Calu3 (cell line): ENCODE measurements around the gene DMD. TPM values are rescaled to one million over a fixed set of nuclear protein-coding genes. Genes with fewer than 3 reads are reported as not detected.

Experiments used
- BruUV-seq: library from RNA; stranded (reverse); fragments of 400-500 nt; replicated peaks from 2 replicates; lab custom pipeline; 2021; lab: Mats Ljungman, UMichigan
- CTCF ChIA-PET: fragments of 300-600 bp; sonication (Branson Sonifier 250); formaldehyde crosslinking; loops from one replicate; lab custom pipeline; 2022; ENCODE audit warnings: antibody characterized with exemption; lab: Charles Lee
- DNase-seq: peaks from one replicate; pipeline ENCODE4 v3.0.0; 2022
- H3K27ac Mint-ChIP-seq: one replicate; pipeline ENCODE4 v1.8.0; 2022; ENCODE audit warnings: mixed read lengths; ENCODE audit not compliant: unreplicated experiment
- H3K27me3 Mint-ChIP-seq: one replicate; pipeline ENCODE4 v1.8.0; 2022; ENCODE audit warnings: mixed read lengths; ENCODE audit not compliant: unreplicated experiment
- H3K36me3 Mint-ChIP-seq: one replicate; pipeline ENCODE4 v1.8.0; 2022; ENCODE audit warnings: mild to moderate bottlenecking, moderate library complexity, mixed read lengths; ENCODE audit not compliant: insufficient read depth, unreplicated experiment
- H3K4me1 Mint-ChIP-seq: one replicate; pipeline ENCODE4 v1.8.0; 2022; ENCODE audit warnings: mild to moderate bottlenecking, low read depth, mixed read lengths; ENCODE audit not compliant: unreplicated experiment
- H3K4me3 Mint-ChIP-seq: one replicate; pipeline ENCODE4 v1.8.0; 2022; ENCODE audit warnings: mild to moderate bottlenecking, low read depth, moderate library complexity, mixed read lengths; ENCODE audit not compliant: unreplicated experiment
- H3K9me3 Mint-ChIP-seq: one replicate; pipeline ENCODE4 v1.8.0; 2022; ENCODE audit warnings: low read depth, mixed read lengths; ENCODE audit not compliant: unreplicated experiment
- intact Hi-C: fragments of 100-400 bp; cut with micrococcal nuclease; formaldehyde crosslinking; loops from one replicate; pipeline ENCODE4 v1.10.0; 2022; ENCODE audit not compliant: unreplicated experiment
- total RNA-seq: library from RNA; stranded (reverse); gene quantifications from 2 replicates; pipeline ENCODE4 v1.2.3, GENCODE V29; 2022
- TF ChIP-seq, protein P1 (sequence below): fragments of 200-600 bp; IDR thresholded peaks from one replicate; pipeline ENCODE4 v1.8.0; 2022; ENCODE audit warnings: antibody characterized with exemption; ENCODE audit not compliant: unreplicated experiment

Gene DMD
- total RNA-seq, 1 experiment from 2014 or later, result 11.6 TPM

- Mint-ChIP-seq H3K4me1 (no peaks in the 10 kb centered on the region), H3K27ac (no peak overlapping the region), H3K27me3 (no peaks in the 10 kb centered on the region), H3K4me3 (no peak overlapping the region), H3K36me3 (no peaks in the 10 kb centered on the region), H3K9me3 (no peaks in the 10 kb centered on the region)
- TF ChIP-seq, protein P1, sequence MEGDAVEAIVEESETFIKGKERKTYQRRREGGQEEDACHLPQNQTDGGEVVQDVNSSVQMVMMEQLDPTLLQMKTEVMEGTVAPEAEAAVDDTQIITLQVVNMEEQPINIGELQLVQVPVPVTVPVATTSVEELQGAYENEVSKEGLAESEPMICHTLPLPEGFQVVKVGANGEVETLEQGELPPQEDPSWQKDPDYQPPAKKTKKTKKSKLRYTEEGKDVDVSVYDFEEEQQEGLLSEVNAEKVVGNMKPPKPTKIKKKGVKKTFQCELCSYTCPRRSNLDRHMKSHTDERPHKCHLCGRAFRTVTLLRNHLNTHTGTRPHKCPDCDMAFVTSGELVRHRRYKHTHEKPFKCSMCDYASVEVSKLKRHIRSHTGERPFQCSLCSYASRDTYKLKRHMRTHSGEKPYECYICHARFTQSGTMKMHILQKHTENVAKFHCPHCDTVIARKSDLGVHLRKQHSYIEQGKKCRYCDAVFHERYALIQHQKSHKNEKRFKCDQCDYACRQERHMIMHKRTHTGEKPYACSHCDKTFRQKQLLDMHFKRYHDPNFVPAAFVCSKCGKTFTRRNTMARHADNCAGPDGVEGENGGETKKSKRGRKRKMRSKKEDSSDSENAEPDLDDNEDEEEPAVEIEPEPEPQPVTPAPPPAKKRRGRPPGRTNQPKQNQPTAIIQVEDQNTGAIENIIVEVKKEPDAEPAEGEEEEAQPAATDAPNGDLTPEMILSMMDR, result no peak
- intact Hi-C loops, result no loop called here
- CTCF ChIA-PET, result no interaction called here
- no TSS peak for BruUV-seq
- no peak for DNase-seq
Measured at GRCh38 chrX:33132569-33132968, 78.8 kb downstream of the DMD start.

DNA sequence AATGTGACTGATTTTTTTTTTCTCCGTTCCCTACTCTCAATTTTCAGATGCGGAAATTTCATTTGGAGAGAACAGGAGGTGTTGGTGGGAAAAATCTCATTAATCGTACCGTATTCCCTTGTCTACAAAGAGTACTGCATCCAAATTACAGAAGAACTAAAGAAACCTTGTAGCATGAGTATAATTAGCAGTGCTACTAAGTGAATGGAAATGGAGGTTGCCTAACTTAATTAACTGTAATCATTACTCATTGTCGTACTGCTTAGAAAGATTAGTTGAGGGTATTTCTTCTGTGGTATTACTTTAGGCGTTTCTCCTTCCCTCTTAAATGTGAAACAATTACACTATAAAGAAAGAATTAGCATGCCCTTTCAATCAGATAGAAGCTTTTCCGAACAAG lies 81.7 kb downstream of the DMD start:
- intact Hi-C loops, result no loop called here
- Mint-ChIP-seq H3K4me3 (no peak overlapping the region), H3K9me3 (no peaks in the 10 kb centered on the region), H3K27me3 (no peaks in the 10 kb centered on the region), H3K27ac (no peak overlapping the region), H3K4me1 (no peaks in the 10 kb centered on the region), H3K36me3 (no peaks in the 10 kb centered on the region)
- no peak for DNase-seq
- TF ChIP-seq, protein P1, result no peak
- BruUV-seq, result no TSS peak
- CTCF ChIA-PET, result no interaction called here

GRCh38 chrX:33128048-33128805 lies 83.1 kb downstream of the DMD start:
- no peak for DNase-seq
- H3K27ac Mint-ChIP-seq, result no peak overlapping the region
- no TSS peak for BruUV-seq
- CTCF ChIA-PET, result no interaction called here
- H3K4me1 Mint-ChIP-seq, result no peaks in the 10 kb centered on the region
- H3K9me3 Mint-ChIP-seq, result no peaks in the 10 kb centered on the region
- H3K27me3 Mint-ChIP-seq, result no peaks in the 10 kb centered on the region
- TF ChIP-seq, protein P1, result no peak
- H3K36me3 Mint-ChIP-seq, result no peaks in the 10 kb centered on the region
- H3K4me3 Mint-ChIP-seq, result peak overlapping the region; percentile 30
- intact Hi-C loops, result no loop called here

DNA sequence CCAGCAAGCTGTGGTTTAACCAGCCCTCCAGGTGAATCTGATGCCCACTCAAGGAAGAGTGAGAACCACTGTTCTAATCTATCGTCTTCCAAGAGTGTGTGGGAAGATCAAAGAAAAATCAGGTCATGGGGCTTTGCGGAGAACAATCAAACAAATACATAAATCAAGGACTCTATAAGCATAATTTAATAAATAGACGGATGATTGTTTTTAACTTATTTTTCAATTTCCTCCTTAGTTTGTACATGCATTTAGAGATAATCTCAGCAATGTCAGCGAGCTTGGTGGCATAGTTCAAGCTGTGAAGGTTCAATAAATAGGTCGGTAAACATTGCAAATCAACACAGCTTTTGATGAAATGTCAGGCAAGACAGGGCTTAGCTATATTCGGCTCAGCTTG lies 84.9 kb downstream of the DMD start:
- H3K4me3 Mint-ChIP-seq, result no peak overlapping the region
- CTCF ChIA-PET, result no interaction called here

More for the DNA sequence above, 84.9 kb downstream of the DMD start:
- intact Hi-C loops, result no loop called here
- DNase-seq, result no peak
- H3K27me3 Mint-ChIP-seq, result no peaks in the 10 kb centered on the region
- TF ChIP-seq, protein P1, result no peak
- no peaks in the 10 kb centered on the region for H3K4me1 Mint-ChIP-seq
- no peaks in the 10 kb centered on the region for H3K36me3 Mint-ChIP-seq
- H3K27ac Mint-ChIP-seq, result no peak overlapping the region
- no TSS peak for BruUV-seq
- H3K9me3 Mint-ChIP-seq, result no peaks in the 10 kb centered on the region
